Stimulated activated naive CD8-positive, alpha-beta T cell treated with anti-CD3 and anti-CD28 coated beads, Interleukin-15, amount 100 ng/mL, for 72 hours (primary cell): ENCODE data around the gene SPRED1.

Source experiments
- ATAC-seq: fragments of 150-1000 bp; cut with Tn5 transposase; 2 replicates; pipeline ENCODE4 v1.10.0; 2021; ENCODE audit warnings: mild to moderate bottlenecking, moderate library complexity
- DNase-seq, 2 donors: peaks; one replicate each; pipeline ENCODE4 v3.0.0; 2021 to 2022
- H3K27ac Mint-ChIP-seq, 2 donors: one replicate each; pipeline ENCODE4 v1.8.0; 2022; ENCODE audit warnings: mild to moderate bottlenecking in 2 of 2, mixed read lengths in 2 of 2, moderate library complexity in 2 of 2
- H3K27me3 Mint-ChIP-seq: one replicate; pipeline ENCODE4 v1.8.0; 2022; ENCODE audit warnings: mixed read lengths
- H3K4me1 Mint-ChIP-seq: one replicate; pipeline ENCODE4 v1.8.0; 2022; ENCODE audit warnings: mild to moderate bottlenecking, mixed read lengths
- H3K4me3 Mint-ChIP-seq, 2 donors: one replicate each; pipeline ENCODE4 v1.8.0; 2022; ENCODE audit warnings: mild to moderate bottlenecking in 2 of 2, mixed read lengths in 2 of 2, moderate library complexity in 1 of 2
- H3K9me3 Mint-ChIP-seq, 2 donors: one replicate each; pipeline ENCODE4 v1.8.0; 2022; ENCODE audit warnings: mixed read lengths in 2 of 2

SPRED1 gene

DNA sequence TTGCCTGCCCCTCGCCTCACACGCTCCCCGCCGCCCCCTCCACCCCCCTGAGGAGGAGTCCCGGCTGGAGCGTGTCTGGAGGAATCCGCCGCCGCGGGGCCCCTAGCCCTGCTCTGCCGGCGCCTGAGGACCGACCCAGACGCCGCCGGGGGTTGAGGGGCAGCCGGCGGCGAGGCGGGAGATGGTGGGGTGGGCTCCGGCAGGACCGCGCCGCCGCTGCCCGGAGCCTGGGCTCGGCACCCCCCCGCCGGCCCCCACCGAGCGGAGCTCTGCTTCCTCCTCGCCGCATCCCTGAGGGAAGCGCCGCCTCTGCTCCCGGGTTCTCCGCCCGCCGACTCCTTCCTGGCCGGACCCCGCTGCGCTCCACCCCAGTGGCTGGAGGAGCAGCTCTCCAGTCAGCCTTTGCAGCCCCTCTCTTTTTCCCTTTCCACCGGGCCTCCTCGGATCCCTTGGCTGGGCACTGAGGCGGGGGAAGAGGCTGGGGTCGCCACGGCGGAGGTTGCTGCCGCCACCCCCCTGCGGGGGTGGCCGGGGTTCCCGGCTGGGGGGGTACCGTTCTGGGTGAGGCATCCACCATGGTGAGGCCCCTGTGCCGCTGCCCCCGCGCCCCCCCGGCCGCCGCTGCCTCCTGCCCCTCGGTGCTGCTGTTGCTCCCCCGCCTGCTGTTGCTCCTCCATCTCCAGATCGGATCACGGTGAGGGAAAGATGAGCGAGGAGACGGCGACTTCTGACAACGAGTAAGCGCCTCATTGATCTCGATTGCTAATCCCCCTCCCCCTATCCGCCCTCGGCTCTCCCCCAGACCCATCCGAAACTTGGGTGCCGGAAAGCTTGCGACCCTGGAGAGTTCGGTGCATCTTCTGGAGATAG, at the start of gene SPRED1:
SPRED1 (plus strand) TSS at position 356 of the 870 bp plus-strand sequence; CDS start at position 706, 350 bp downstream.
- Mint-ChIP-seq H3K4me1 (peaks cover 28% of the 10 kb centered on the region), H3K27me3 (peaks cover 34% of the 10 kb centered on the region), H3K4me3 (peak within 1 kb of the TSS; percentile 85 to 91), H3K27ac (peak within 1 kb of the TSS; percentile 49 to 84), H3K9me3 (no peaks in the 10 kb centered on the region)
- peak; percentile 44 for ATAC-seq
- peak; percentile 21 to 31 for DNase-seq

DNA sequence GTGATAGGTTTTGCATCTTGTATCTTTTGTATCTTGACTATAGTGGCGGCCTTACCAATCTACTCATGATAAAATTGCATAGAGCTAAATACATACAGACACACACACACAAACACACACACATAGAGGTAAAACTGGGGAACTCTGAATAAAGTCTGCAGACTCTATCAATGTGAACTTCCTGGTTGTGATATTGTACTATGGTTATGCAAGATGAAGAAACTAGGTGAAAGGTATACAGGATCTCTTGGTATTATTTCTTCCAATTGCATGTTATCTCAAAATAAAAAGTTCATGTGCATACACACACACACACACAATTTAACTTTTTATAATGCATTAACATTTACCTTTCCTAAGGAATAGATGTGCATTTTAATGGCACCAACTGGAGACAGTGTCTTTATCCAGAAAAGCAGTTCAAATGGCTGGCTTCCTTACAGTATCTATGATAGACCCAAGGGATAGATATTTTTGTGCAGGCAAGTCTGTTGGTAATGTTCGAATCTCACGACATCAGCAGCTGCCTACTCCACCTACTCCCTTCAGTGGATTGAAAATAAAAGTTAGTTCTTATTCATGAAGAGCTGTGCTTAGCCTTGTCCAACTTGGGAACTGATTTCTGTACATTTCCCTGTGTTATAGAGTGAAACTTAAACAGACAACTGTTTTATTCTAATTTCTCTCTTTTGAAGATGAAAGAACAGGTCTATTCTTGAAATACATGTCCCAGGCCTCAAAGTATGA, 46.9 kb upstream of the SPRED1 start:
- no peak overlapping the region for H3K4me3 Mint-ChIP-seq
- DNase-seq (no peak), ATAC-seq (no peak)
- peaks cover 33% of the 10 kb centered on the region for H3K27me3 Mint-ChIP-seq
- no peak overlapping the region for H3K27ac Mint-ChIP-seq
- H3K4me1 Mint-ChIP-seq = no peaks in the 10 kb centered on the region
- H3K9me3 Mint-ChIP-seq = no peaks in the 10 kb centered on the region

DNA sequence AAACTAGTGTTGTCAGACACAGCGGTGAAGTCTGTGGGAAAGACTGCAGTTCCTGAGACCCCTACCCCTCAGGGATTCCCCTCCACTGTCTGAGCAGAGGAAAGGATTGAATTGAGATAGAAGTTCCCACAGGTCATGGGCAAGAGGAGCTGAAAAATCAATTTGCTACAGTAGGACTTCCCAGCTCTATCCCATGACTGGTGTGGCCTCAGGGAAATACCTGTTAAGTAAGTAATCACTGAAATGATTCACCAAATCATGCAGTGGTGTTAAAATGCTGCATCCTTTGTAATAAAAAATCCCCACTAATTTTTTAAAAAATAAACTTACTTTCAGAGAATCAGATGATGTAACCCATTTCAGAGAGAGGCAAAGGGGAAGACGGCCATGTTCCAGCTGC, 45.0 kb upstream of the SPRED1 start:
- Mint-ChIP-seq H3K4me3 (no peak overlapping the region), H3K4me1 (no peaks in the 10 kb centered on the region), H3K9me3 (no peaks in the 10 kb centered on the region), H3K27ac (no peak overlapping the region), H3K27me3 (peaks cover 33% of the 10 kb centered on the region)
- ATAC-seq = no peak
- DNase-seq = no peak

DNA sequence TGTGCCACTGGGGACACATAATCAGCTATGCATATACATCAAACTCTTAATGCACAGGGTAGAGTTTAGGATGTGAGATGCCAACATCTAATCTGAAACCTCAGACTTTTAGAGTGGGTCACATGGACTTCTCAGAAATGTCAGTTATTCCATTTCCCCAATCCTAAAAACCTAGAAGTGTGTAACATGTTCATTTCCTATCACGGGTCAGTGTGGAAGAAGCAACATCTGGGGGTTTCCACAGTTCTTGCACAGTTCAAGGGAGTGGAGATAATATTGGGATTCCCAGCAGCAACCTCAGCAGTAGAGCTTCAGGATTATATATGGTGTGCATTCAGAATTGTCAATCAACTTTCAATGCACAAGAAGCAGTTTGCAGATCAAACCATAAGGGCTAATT, 44.4 kb upstream of the SPRED1 start:
- DNase-seq (no peak), ATAC-seq (no peak)
- Mint-ChIP-seq H3K4me3 (no peak overlapping the region), H3K27ac (no peak overlapping the region), H3K4me1 (no peaks in the 10 kb centered on the region), H3K9me3 (no peaks in the 10 kb centered on the region), H3K27me3 (peaks cover 33% of the 10 kb centered on the region)

DNA sequence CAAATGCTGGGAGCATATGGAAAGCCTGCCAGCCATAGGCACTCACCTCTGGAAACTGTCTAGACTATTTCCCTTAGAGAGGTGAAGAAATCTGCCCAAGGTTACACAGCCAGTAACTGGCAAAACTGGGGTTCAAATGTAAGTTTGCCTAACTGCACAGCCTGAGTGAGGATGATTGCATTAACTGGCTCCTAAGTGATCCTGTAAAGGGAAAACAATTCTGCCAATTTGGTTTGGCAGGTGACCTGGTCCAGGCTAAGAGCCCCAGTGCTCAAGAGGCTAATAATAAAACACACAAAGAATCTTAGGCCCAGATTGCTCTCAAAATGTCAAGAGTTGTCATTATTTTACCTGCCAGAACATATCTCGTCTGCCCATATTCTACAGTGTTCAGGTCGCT, 43.9 kb upstream of the SPRED1 start:
- no peak for DNase-seq
- H3K4me1 Mint-ChIP-seq = no peaks in the 10 kb centered on the region
- H3K27me3 Mint-ChIP-seq = peaks cover 28% of the 10 kb centered on the region
- H3K9me3 Mint-ChIP-seq = no peaks in the 10 kb centered on the region
- H3K27ac Mint-ChIP-seq = no peak overlapping the region
- ATAC-seq = no peak
- H3K4me3 Mint-ChIP-seq = no peak overlapping the region

DNA sequence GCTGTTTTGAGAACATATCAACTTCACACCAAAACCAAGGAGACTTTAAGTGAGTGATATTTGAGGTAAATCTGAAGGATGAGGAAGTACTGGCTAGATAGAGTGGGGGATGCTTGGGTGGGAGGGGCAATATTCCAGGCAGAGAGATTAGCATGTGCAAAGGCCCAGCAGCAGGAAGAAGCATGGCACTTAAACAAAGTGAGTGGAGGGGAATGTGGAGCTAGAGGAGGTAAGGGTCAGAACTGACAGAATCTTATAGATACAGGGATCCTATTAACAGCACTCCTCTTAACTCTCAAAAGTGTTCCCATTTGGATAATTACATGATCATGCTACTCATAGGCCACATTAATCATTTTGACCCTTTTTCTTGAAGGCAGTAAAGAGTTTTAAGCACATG, 41.4 kb upstream of the SPRED1 start:
- ATAC-seq (no peak), DNase-seq (no peak)
- peaks cover 21% of the 10 kb centered on the region for H3K27me3 Mint-ChIP-seq
- no peaks in the 10 kb centered on the region for H3K9me3 Mint-ChIP-seq
- no peak overlapping the region for H3K27ac Mint-ChIP-seq
- no peak overlapping the region for H3K4me3 Mint-ChIP-seq
- H3K4me1 Mint-ChIP-seq = no peaks in the 10 kb centered on the region

DNA sequence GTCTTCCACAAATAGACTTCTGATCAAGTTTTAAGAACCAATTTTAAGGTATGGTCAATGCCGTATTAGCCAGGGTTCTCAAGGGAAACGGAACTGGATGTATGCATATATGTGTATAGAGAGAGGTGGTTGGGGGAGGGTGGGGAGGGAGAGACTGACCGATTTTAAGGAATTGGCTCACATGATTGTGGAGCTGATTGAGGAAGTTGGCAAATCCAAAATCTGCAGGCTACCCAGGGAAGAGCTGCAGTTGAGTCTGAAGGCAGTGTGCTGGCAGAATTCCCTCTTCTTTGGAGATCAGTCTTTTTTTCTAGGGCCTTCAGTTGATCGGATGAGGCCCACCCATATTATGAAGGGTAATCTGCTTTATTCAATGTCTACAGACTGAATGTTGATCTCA, 40.8 kb upstream of the SPRED1 start:
- Mint-ChIP-seq H3K27ac (no peak overlapping the region), H3K4me3 (no peak overlapping the region), H3K27me3 (peaks cover 20% of the 10 kb centered on the region), H3K4me1 (no peaks in the 10 kb centered on the region), H3K9me3 (no peaks in the 10 kb centered on the region)
- DNase-seq = no peak
- ATAC-seq = no peak

DNA sequence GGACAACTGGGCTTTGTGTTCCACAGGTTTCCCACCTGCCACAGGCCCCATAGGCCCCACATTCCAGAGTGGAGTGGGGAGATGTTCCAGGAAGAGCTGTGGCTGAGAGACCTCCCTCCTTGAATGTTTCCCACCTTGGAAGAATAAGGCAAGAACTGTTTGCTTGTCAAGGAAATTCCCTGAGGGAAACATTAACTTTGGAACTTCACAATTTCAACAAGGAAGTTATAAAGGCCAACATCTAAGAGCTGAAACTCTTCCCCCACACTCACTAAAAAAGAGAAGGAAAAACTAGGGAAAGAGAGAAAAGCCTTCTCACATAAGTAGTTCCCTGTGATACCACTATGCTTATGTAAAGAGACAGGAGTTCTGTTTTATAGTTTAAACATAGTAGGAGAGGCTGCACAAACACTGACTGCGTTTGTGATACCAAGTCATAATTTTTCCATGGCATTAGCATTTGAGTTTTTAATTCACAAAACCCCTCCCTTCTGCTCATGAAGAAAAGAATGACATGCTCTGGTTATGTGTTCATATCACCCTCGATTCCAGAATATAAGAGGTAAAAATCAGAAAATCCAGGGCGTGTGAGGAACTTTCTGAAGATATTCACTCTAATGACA, 39.8 kb upstream of the SPRED1 start:
- peaks cover 5% of the 10 kb centered on the region for H3K4me1 Mint-ChIP-seq
- H3K9me3 Mint-ChIP-seq = no peaks in the 10 kb centered on the region
- H3K4me3 Mint-ChIP-seq = no peak overlapping the region
- DNase-seq = no peak
- no peak overlapping the region for H3K27ac Mint-ChIP-seq
- ATAC-seq = no peak
- H3K27me3 Mint-ChIP-seq = peaks cover 20% of the 10 kb centered on the region

DNA sequence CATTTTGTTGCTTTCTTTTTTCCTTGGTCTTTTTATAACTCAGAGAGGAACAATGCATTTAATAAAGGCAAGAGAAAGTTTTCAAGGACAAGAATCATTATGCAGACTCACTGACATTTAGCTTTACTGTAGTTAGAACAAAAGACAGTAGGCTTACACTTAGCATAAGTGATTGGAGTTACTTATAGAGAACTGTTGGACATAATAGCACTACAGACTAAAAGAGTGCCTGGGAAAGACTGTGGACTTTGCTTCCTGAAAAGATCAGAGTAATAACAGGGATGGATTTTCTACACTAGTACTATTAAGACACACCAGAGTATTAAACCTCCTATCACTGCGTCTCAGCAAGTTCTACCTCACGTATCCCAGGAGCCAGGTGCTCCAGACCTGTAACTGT, 39.3 kb upstream of the SPRED1 start:
- no peak for DNase-seq
- no peak for ATAC-seq
- peaks cover 17% of the 10 kb centered on the region for H3K27me3 Mint-ChIP-seq
- H3K4me1 Mint-ChIP-seq = peaks cover 5% of the 10 kb centered on the region
- H3K4me3 Mint-ChIP-seq = no peak overlapping the region
- no peak overlapping the region for H3K27ac Mint-ChIP-seq
- H3K9me3 Mint-ChIP-seq = no peaks in the 10 kb centered on the region

DNA sequence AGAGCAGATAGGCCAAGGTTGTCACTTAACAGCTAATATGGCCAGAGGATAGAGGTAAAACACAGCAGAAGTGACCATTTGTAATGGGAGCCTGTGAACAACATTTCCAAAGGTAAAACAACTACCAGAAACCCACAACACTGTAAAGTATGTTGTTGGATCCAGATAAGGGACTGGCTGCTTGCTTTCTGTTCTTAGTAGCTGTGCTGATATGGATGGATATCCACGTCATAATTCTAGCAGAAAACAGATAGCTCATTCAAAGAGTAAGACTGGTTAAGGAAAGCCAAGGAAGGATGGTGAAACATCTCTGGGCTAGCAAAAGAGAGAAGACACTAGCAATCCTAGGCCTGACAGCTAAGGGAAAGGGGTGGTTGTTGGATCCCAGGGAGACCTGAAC, 36.9 kb upstream of the SPRED1 start:
- no peak overlapping the region for H3K4me3 Mint-ChIP-seq
- ATAC-seq (no peak), DNase-seq (no peak)
- H3K4me1 Mint-ChIP-seq = peaks cover 5% of the 10 kb centered on the region
- H3K27ac Mint-ChIP-seq = peak overlapping the region in 1 of 2 donors; percentile 37
- peaks cover 16% of the 10 kb centered on the region for H3K27me3 Mint-ChIP-seq
- no peaks in the 10 kb centered on the region for H3K9me3 Mint-ChIP-seq

DNA sequence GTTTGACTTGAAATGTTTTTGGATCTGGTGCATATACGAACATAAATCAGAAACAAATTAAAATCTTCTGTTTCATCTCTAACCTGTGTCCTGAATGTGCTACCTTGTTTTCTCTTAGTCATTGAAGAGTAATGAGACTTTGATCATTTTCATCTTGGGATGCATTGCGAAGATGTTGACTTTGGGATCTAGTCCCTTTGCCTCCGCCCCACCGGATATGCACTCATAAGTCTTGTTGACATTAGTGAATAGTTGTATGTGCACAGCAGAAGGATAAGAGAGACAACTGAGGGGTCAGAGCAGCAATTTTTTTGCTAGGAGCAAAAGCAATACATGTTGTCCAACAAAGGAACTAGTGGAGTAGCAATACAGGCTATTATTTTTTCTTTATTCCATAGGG, 35.9 kb upstream of the SPRED1 start:
- ATAC-seq (no peak), DNase-seq (no peak)
- no peaks in the 10 kb centered on the region for H3K9me3 Mint-ChIP-seq
- H3K27me3 Mint-ChIP-seq = peaks cover 16% of the 10 kb centered on the region
- H3K4me3 Mint-ChIP-seq = no peak overlapping the region
- peaks cover 5% of the 10 kb centered on the region for H3K4me1 Mint-ChIP-seq
- H3K27ac Mint-ChIP-seq = no peak overlapping the region

DNA sequence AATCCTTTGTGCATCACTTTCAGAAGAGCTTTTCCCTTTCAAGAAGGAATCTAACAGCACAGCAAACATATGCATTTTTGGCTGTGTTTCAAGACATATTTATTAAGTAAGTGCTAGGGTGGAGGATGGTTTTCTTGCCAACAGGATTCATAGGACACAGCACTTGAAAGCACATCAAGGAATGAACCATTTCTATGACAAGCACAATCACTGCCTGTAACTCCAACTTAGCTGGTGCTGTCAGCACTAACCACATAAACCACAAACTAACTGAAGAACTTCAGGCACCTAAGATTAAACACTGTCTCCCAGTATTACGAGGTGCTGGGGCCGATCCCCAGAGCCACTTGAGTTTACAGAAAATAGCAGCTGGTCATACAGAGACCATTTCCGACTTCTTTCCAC, 35.4 kb upstream of the SPRED1 start:
- Mint-ChIP-seq H3K27me3 (peaks cover 16% of the 10 kb centered on the region), H3K4me1 (peaks cover 5% of the 10 kb centered on the region), H3K9me3 (no peaks in the 10 kb centered on the region), H3K27ac (no peak overlapping the region), H3K4me3 (no peak overlapping the region)
- no peak for DNase-seq
- ATAC-seq = no peak

DNA sequence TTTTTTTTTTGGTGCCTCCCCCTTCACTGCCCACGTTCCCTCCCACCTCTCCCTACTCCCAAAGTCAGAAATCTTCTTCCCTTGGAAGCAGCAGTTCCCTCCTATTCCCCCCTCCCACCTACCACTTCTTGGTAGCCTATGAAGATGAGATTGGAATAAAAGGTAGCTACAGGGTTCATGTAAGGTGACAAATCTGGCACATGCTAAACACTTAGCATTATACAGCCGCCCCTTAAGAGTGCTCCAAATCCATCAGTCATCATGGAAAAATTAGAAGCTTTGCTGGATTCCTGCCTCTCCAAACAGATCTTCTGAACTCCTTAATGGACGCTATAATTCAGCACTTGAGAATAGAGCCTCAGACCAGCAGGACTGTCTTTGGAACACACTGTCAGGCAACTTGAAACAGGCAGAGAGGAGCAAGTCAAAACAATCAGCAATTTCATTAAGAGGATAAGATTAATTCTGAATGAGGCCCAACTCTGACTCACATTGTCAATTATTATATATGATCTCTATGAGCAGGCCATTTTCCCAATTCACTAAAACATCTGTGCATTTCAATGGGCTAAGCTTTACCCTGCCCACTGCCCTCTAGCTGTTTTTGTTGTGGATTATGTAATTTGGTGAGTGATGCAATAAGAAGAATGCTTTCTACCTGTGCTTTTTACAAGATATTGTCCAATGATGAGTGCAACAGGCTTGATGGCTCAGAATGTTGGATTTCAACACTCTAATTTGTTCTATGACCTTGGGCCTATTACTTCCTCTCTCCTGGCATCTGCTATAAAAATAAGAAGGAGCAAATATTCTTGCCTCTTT, 34.6 kb upstream of the SPRED1 start:
- ATAC-seq (no peak), DNase-seq (no peak)
- no peaks in the 10 kb centered on the region for H3K9me3 Mint-ChIP-seq
- peaks cover 5% of the 10 kb centered on the region for H3K4me1 Mint-ChIP-seq
- peaks cover 16% of the 10 kb centered on the region for H3K27me3 Mint-ChIP-seq
- H3K27ac Mint-ChIP-seq = no peak overlapping the region
- no peak overlapping the region for H3K4me3 Mint-ChIP-seq

DNA sequence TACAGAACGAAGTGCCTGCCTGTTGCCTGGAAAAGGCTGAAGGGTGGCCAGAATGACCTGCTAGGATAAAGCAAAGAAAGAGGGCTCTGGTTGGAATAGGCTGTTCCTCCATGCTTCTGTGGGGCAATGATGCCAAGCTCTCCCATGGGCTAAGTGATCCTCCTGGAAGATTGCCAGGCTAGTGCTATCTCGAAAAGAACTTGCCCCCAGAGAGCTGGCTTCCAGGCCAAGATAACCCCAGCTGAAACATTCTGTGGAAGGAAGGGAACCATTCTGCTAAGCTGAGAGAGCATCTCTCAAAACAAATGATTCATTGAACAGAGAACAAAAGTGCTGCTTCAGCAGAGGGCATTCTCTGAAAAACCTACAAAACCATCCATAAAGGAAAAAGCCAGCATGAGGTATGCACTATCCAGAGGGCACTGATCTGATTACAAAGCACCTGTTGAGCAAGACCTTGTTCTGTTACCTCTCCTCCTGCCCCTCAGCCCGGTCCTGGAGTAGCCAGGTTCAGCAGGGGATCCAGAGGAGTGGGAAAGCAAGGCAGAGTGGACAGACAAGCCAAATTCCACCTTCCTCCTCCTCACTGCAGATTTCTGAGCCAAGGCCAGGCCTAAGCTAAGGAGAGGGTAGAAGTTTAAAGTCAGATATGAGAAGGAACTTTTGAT, 31.9 kb upstream of the SPRED1 start:
- H3K4me3 Mint-ChIP-seq = no peak overlapping the region
- H3K27ac Mint-ChIP-seq = no peak overlapping the region
- DNase-seq (no peak), ATAC-seq (no peak)
- peaks cover 16% of the 10 kb centered on the region for H3K27me3 Mint-ChIP-seq
- H3K4me1 Mint-ChIP-seq = peaks cover 5% of the 10 kb centered on the region
- H3K9me3 Mint-ChIP-seq = no peaks in the 10 kb centered on the region

DNA sequence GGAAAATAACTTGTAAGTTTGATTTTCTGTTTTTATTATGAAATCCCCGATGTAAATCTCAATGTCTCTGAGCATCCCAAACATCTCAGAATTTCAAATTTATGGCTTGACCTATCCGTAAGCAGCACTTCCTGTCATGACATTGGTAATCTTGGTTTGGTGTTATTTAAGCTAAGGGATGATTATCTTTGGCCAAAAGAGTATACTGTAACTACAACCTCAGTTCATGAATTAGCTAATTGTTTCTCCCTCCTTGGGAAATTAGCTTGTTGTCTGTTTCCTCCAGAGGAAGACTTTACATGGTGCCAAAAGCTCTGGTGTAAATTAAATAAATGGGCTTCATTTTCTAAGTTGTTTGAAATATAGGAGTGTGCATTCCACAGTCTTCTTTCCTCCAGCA, 28.1 kb upstream of the SPRED1 start:
- H3K4me1 Mint-ChIP-seq = no peaks in the 10 kb centered on the region
- DNase-seq = no peak
- no peaks in the 10 kb centered on the region for H3K9me3 Mint-ChIP-seq
- no peak overlapping the region for H3K4me3 Mint-ChIP-seq
- H3K27me3 Mint-ChIP-seq = no peaks in the 10 kb centered on the region
- ATAC-seq = no peak
- H3K27ac Mint-ChIP-seq = no peak overlapping the region
